Measurements from ENCODE around the gene CIART. TPM values are rescaled to one million over a fixed set of nuclear protein-coding genes. Genes with fewer than 3 reads are reported as not detected.

Gene CIART
- total and polyA plus RNA-seq, 2 of the 8 experiments (the other 6 are each of a cell fraction or from before 2014, with no cell fraction given): 9.6 to 33.3 TPM

DNA sequence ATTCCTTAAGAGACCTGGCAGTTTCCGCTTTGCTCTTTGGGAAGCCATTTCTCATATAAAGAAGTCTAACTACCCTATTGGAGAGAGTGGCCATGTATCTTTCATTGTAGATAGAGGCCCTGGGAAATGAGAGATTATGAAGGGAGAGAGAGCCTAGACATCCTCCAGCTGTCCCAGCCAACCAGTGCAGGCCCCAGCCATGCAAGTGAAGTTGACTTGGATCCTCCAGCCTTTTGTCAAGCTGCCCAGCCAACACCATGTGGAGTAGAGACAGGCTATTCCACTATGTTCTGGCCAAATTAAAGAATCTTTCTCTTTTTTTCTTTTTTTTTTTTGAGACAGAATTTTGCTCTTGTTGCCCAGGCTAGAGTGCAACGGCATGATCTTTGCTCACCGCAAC is 39.4 kb upstream of the CIART start (continued):
- TF ChIP-seq, protein P1, sequence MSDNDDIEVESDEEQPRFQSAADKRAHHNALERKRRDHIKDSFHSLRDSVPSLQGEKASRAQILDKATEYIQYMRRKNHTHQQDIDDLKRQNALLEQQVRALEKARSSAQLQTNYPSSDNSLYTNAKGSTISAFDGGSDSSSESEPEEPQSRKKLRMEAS (IDR thresholded peaks at IDR 0.05): no peak
- no peak for TF ChIP-seq SIRT6 (IDR thresholded peaks at IDR 0.05; ENCODE audit: low read length)
- TF ChIP-seq GABPA (IDR thresholded peaks at IDR 0.05; ENCODE audit: borderline replicate concordance, insufficient read depth, low read length): no peak
